ENCODE measurements around the gene FTSJ3. TPM values are rescaled to one million over a fixed set of nuclear protein-coding genes. Genes with fewer than 3 reads are reported as not detected.
A peak's percentile ranks its signal among the peaks of the same experiment; 100 is the strongest.

FTSJ3 gene
- total and polyA plus RNA-seq, 2 of the 13 experiments (the other 11 are each of a cell fraction or from before 2014, with no cell fraction given) = 26.0 to 64.2 TPM

DNA sequence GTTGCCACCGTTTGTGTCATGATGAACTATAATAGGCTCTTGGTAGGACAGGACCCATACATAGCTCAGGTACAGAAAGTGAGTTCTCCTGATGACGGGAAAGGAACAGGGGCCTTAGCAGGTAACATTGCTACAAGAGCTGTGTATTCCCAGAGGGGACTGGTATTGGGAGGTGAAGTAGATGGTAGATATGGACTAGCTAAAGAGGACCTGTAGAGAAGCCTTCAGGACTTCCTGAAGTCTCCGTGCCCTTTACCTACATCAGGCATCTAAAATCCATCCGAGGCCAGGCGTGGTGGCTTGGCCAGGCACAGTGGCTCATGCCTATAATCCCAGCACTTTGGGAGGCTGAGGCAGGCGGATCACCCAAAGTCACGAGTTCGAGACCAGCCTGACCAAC is 27.7 kb upstream of the FTSJ3 start (continued):
- TF ChIP-seq AFF4 (CRISPR knock-in tag; IDR thresholded peaks at IDR 0.05) = no peak
- TF ChIP-seq HHEX (CRISPR knock-in tag; IDR thresholded peaks at IDR 0.05) = no peak
- TF ChIP-seq KLF11 (CRISPR knock-in tag; IDR thresholded peaks at IDR 0.05) = no peak
- no peak for TF ChIP-seq PRMT3 (CRISPR knock-in tag; IDR thresholded peaks at IDR 0.05; ENCODE audit: borderline replicate concordance, low read depth)
- no peak for TF ChIP-seq DMAP1 (CRISPR knock-in tag; IDR thresholded peaks at IDR 0.05)
- TF ChIP-seq REPIN1 (CRISPR knock-in tag; IDR thresholded peaks at IDR 0.05; ENCODE audit: borderline replicate concordance, low read depth) = no peak
- TF ChIP-seq KLF15 (CRISPR knock-in tag; IDR thresholded peaks at IDR 0.05; ENCODE audit: borderline replicate concordance) = no peak
- no peak for TF ChIP-seq BORCS8-MEF2B (CRISPR knock-in tag; IDR thresholded peaks at IDR 0.05)
- TF ChIP-seq, protein P1, sequence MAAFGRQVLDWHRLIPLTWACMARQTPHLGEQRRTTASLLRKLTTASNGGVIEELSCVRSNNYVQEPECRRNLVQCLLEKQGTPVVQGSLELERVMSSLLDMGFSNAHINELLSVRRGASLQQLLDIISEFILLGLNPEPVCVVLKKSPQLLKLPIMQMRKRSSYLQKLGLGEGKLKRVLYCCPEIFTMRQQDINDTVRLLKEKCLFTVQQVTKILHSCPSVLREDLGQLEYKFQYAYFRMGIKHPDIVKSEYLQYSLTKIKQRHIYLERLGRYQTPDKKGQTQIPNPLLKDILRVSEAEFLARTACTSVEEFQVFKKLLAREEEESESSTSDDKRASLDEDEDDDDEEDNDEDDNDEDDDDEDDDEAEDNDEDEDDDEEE (CRISPR knock-in tag; IDR thresholded peaks at IDR 0.05) = peak; percentile 57
- no peak for TF ChIP-seq ZNF17 (CRISPR knock-in tag; IDR thresholded peaks at IDR 0.05)
- 0 out of 2 replicates have a peak, but pooled peaks have one; percentile 38 for TF ChIP-seq SP4 (CRISPR knock-in tag; IDR thresholded peaks at IDR 0.05)
- TF ChIP-seq, protein P2, sequence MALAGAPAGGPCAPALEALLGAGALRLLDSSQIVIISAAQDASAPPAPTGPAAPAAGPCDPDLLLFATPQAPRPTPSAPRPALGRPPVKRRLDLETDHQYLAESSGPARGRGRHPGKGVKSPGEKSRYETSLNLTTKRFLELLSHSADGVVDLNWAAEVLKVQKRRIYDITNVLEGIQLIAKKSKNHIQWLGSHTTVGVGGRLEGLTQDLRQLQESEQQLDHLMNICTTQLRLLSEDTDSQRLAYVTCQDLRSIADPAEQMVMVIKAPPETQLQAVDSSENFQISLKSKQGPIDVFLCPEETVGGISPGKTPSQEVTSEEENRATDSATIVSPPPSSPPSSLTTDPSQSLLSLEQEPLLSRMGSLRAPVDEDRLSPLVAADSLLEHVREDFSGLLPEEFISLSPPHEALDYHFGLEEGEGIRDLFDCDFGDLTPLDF (CRISPR knock-in tag; IDR thresholded peaks at IDR 0.05) = no peak
- TF ChIP-seq GTF2F1 (IDR thresholded peaks at IDR 0.05; ENCODE audit: low read length) = no peak
- TF ChIP-seq HIC2 (CRISPR knock-in tag; IDR thresholded peaks at IDR 0.05; ENCODE audit: low read depth) = no peak
- no peak for TF ChIP-seq GZF1 (CRISPR knock-in tag; IDR thresholded peaks at IDR 0.05)
- no peak for TF ChIP-seq ZNF251 (CRISPR knock-in tag; IDR thresholded peaks at IDR 0.05)
- TF ChIP-seq, protein P3, sequence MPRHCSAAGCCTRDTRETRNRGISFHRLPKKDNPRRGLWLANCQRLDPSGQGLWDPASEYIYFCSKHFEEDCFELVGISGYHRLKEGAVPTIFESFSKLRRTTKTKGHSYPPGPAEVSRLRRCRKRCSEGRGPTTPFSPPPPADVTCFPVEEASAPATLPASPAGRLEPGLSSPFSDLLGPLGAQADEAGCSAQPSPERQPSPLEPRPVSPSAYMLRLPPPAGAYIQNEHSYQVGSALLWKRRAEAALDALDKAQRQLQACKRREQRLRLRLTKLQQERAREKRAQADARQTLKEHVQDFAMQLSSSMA (CRISPR knock-in tag; IDR thresholded peaks at IDR 0.05) = 0 out of 2 replicates have a peak, but pooled peaks have one; percentile 16

Measured in HepG2 (cell line).